NCI-H526 treated with DMSO at 0.1 percent for 48 hours (cell line): ENCODE measurements around the gene RNF135.
"Not testable (repeated sequence)": the region's sequence is repeated elsewhere in the genome, so short reads cannot be mapped to it uniquely, and the experiment has no call there.

Experiments used
- DNase-seq: peaks from one replicate; lab custom pipeline; 2025; lab: John Stamatoyannopoulos, UW

RNF135 gene

DNA sequence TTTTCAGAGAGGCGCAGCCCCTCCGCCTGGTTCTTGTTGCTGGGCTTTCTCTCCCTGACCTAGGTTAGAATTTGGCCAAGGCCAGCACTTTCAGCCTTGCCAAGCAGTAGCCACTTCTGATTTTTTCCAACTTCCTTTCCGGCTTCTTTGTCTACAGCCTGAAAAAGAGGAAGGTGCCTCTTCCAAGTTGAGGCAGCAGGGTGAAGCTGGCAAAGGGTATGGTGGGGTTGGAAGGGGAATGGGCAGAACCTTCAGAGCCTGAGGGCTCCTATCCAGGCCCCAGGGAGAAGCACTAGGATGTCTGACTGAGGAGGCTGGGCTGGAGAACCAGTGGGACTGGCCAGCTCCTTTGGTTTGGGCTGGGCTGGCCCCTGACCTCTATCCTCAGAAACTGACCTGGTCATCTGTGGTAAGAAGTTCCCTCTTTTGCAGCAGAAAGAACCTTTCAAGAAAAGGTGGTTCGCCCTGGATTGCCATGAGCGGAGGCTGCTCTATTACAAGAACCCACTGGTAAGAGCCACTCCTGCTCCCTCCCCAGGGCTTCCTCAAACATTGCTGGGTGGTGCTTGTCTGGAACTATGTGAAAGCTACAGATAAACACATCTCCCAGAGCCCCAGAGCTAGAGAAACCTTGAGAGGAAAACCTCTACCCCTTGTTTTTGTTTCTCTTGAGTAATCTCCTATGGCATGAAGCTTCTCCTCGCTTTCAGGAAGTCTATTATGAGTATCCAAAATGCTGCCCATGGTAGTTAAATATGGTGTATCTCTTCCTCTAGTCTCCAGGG, 16.6 kb upstream of the RNF135 start:
- no peak for DNase-seq

DNA sequence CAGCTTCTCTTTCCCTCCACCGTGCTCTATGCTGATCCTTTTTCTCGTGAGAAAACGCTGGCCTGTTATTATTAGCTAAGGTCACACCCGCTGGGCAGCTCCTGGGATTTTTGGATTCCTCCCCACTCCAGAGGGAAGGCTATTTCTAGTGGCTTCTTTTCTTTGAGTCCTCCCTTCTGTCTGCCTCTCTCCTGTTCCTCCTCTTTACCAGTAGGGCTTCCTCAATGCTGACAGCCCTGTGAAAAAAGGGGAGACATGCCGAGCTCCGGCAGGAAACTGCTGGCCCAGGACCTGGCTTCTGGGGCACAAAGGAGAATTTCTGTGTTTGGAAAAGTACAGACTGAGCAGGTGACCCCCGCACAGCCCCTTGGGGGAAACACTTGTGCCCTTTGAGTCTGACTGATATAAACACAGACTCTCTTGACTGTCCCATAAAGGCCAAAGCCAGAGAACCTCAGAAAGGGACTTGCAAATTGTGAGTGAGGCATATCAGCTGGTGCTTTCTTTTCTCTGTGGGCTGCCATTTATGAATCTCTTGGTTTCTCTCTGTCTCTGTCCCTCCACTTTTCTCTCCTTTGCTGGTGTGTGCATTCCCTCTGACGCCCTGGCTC, 14.0 kb upstream of the RNF135 start:
- DNase-seq = no peak

DNA sequence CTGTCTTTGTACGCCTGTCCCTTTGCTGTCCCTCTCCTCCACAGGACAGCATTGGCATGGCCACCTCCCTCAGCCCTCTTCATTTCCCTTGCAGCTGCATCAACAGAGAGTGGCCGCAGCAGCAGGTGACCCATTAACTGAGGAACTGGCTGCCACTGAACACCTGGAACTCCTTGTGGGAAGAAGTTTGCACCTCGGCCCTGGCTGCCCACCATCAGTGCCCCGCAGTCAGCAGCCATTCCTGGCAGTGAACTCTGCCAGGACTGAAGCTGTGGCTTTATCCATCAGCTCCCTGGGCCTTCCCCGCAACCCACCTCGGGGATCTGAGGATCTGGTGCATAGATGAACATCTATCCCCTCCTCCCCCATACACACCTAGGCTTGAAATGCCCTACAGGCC, 13.1 kb upstream of the RNF135 start:
- DNase-seq = no peak

GRCh38 chr17:30958187-30958586, 12.7 kb upstream of the RNF135 start:
- no peak for DNase-seq

GRCh38 chr17:30961209-30962188, 9.3 kb upstream of the RNF135 start:
- peak; percentile 84 for DNase-seq

DNA sequence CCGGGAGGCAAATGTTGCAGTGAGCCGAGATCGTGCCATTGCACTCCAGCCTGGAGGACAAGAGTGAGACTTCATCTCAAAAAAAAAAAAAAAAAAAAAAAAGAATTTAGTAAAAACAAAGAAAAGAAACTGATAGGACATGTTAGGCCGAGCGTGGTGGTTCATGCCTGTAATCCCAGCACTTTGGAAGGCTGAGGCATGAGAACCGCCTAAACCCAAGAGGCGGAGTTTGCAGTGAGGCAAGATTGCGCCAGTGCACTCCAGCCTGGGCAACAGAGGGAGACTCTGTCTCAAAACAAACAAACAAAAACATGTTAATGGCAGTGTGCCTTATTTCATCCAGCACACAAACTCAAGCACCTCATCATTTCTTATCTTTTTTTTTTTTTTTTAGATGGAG, 6.5 kb upstream of the RNF135 start:
- DNase-seq = not testable (repeated sequence)

GRCh38 chr17:30964876-30965275, 6.0 kb upstream of the RNF135 start:
- DNase-seq = no peak

DNA sequence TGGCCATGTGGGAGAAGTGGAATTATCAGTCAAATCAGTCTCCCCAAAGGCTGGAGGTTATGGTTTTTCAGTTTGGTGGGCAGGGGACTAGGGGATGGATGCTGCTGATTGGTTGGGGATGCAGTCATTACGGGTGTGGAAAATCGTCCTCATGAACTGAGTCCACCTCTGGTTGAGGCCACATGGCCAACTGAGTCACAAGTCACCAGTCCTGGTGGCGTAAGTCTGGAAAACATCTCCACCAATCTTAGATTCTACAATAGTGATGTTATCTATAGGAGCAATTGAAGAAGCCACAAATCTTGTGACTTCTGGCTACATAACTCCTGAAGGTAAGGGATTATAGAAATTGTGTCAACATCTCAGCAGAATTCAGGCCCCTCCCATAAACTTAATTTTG, 5.2 kb upstream of the RNF135 start:
- no peak for DNase-seq

DNA sequence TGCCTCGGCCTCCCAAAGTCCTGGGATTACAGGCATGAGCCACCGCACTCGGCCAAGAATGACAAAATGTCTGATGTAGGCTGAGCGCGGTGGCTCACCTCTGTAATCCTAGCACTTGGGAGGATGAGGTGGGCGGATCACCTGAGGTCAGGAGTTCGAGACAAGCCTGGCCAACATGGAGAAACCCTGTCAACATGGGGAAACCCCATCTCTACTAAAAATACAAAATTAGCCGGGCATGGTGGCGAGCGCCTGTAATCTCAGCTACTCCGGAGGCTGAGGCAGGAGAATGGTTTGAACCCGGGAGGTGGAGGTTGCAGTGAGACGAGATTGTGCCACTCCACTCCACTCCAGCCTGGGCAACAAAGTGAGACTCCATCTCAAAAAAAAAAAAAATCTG, 2.9 kb upstream of the RNF135 start:
- DNase-seq = not testable (repeated sequence)

GRCh38 chr17:30969989-30970830, 629 bp upstream of the RNF135 start:
- DNase-seq = no peak

GRCh38 chr17:30975042-30975820, 4.4 kb downstream of the RNF135 start:
- DNase-seq = no peak

- DNase-seq = not testable (repeated sequence)
Measured at GRCh38 chr17:30979919-30980318, 9.1 kb downstream of the RNF135 start.

DNA sequence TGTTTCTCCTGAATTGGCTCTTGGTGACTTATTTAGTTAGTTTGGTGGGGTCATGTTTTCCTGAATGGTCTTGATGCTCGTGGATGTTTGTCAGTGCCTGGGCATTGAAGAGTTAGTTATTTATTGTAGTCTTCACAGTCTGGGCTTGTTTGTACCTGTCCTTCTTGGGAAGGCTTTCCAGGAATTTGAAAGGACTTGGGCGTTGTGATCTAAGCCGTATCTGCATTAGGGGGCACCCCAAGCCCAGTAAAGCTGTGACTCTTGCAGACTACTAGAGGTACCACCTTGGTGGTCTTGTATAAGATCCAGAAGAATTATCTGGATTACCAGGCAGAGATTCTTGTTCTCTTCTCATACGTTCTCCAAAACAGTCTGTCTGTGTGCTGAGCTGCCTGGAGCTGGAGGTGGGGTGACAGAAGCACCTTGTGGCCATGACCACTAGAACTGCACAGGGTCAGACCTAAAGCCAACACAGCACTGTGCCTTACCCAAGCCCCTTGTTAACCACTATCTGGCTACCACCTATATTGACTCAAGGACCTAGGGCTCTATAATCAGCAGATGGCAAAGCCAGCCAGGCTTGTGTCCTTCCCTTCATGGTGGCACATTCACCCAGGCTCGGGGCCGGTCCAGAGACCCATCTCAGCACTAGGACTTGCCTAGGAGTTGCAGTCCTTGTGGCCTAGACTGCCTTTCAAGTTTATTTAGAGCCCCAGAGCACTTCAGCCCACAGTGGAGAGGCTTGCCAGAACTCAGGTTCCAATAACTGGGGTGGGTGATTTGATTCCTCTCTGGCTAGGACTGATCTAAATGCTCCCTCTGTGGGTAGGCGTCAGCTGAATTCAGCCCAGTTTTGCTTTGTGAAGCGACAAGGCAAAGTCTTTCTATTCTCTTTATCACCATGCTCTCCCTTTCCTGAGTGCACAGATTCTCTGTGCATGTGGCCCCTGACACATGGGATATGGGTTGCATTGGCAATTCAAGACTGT, 11.0 kb downstream of the RNF135 start:
- no peak for DNase-seq

- no peak for DNase-seq
Measured at GRCh38 chr17:30982855-30983254, 12.0 kb downstream of the RNF135 start.

DNA sequence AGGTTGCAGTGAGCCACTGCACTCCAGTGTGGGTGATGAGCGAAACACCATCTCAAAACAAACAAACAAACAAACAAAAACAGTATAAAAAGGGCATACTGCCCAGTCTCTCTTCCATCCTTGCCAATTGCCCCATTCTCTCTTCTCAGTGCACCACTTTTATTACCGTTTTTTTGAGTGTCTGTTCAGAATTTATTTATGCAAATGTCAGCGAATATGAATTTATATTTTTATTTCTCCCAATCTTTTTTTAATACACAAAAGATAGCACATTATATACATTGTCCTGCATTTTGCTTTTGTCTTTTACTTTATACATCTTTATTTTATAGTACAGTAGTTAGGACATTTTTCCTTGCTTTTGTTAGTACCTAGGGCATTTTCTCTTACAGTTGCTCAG, 19.6 kb downstream of the RNF135 start:
- DNase-seq = no peak

GRCh38 chr17:30992551-30992950, 21.7 kb downstream of the RNF135 start:
- DNase-seq = no peak

- no peak for DNase-seq
Measured at GRCh38 chr17:30995347-30995746, 24.5 kb downstream of the RNF135 start.

DNA sequence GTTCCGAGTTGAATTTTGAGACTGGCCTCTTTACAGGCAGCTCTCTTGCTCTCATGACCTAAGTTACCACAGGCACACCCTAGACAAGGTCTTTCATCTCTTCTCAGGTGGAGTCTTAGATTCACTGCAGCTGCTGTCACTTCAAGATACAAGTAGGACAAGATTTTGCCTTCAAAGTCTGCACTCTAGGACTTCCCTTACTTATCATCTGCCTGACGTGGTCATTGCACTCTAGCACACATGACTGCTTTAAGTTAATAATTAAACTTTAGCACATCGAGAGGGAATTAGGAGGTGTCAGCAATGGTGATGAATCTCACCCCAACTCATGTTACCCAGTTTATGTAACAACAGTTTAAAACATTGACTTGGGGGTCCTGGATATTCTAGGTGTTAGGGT, 25.6 kb downstream of the RNF135 start:
- DNase-seq = no peak

DNA sequence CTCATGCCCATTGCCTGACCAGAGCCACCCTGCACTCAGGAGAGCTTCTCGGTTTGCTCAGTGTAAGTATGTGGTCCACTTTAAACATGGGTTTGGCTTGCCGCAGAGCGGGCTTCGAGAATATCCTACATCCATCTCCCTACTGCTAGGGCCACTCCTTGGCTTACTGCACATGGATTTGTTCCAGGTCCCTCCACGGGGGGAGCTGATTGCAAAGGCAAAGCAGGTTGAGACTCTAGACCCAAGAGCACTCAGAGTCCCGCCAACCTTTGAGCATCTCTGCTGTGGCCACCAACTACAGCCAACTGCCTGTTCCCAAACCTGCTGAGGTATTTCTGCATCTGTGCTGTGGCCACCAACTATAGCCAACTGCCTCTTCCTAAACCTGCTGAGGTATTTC, 26.4 kb downstream of the RNF135 start:
- no peak for DNase-seq

- no peak for DNase-seq
Measured at GRCh38 chr17:30997842-30998241, 27.0 kb downstream of the RNF135 start.
